Measurements from ENCODE around the gene ACOX2. TPM values are rescaled to one million over a fixed set of nuclear protein-coding genes. Genes with fewer than 3 reads are reported as not detected.
"Not testable (repeated sequence)": the region's sequence is repeated elsewhere in the genome, so short reads cannot be mapped to it uniquely, and the experiment has no call there.

ACOX2 gene
- total and polyA plus RNA-seq, 7 experiments from 2014 or later, result not detected

DNA sequence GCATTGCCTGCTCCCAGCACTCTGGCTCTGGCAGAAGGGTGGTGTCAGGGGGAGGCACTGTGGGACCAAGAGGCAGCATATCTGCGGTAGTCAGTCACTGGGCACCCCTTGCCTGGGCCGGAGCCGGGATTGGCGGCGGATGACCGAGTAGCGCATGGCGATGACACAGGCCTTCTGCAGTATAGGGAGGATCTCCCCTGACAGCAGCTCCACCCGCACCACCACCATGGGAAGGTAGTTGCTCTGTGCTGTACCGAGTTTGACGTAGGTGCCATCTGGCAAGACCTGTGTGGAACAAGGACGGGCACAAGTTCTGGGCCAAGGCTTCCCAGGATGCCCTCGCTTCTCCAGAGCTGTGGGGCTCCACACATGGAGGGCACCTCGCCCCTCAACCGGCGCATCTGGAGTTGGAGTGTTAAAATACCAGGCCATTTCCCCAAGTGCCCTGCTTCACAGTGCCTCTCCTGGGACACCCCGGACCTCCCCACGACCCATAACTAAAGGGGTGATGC is 6.6 kb downstream of the ACOX2 start:
- ATAC-seq (no peak), DNase-seq (no peak)
- no peak overlapping the region for H3K4me3 ChIP-seq (ENCODE audit: low read length)
- POLR2A ChIA-PET, result interaction anchor here (1.0 kb wide), 1 partner anchor 38 kb away, joined by 4 read pairs; the partner anchor contains the start of gene KCTD6
- Mint-ChIP-seq H3K27ac (no peak overlapping the region), H3K36me3 (no peaks in the 10 kb centered on the region), H3K4me1 (peaks cover 5 to 8% (median 7%) of the 10 kb centered on the region in 7 donors), H3K4me3 (no peak overlapping the region), H3K27me3 (peaks cover 0 to 6% (median 0%) of the 10 kb centered on the region in 5 donors), H3K9me3 (no peaks in the 10 kb centered on the region)
- H3K4me1 ChIP-seq (ENCODE audit: control insufficient read depth in 2 of 2, insufficient read depth in 2 of 2, low read length in 2 of 2), result peaks cover 0 to 6% of the 10 kb centered on the region in 2 donors
- no peaks in the 10 kb centered on the region for H3K9me3 ChIP-seq (ENCODE audit: control insufficient read depth in 2 of 3, low read length in 3 of 3)
- no peaks in the 10 kb centered on the region for H3K27me3 ChIP-seq (ENCODE audit: control insufficient read depth in 2 of 2, insufficient read depth in 2 of 2, low read length in 2 of 2)
- intact Hi-C loops (cut with micrococcal nuclease), result loop anchor here in 1 of 2 donors (5.0 kb wide), 1 partner anchor 113 kb away; no protein-coding TSS in a partner anchor
- H3K36me3 ChIP-seq (ENCODE audit: control insufficient read depth in 2 of 3, insufficient read depth in 3 of 3, low read length in 3 of 3), result no peaks in the 10 kb centered on the region
- CTCF ChIA-PET, result interaction anchor here (0.6 kb wide), 1 partner anchor 36 kb away, joined by 3 read pairs; no protein-coding TSS in a partner anchor
- H3K27ac ChIP-seq (ENCODE audit: low read depth, low read length), result no peak overlapping the region

DNA sequence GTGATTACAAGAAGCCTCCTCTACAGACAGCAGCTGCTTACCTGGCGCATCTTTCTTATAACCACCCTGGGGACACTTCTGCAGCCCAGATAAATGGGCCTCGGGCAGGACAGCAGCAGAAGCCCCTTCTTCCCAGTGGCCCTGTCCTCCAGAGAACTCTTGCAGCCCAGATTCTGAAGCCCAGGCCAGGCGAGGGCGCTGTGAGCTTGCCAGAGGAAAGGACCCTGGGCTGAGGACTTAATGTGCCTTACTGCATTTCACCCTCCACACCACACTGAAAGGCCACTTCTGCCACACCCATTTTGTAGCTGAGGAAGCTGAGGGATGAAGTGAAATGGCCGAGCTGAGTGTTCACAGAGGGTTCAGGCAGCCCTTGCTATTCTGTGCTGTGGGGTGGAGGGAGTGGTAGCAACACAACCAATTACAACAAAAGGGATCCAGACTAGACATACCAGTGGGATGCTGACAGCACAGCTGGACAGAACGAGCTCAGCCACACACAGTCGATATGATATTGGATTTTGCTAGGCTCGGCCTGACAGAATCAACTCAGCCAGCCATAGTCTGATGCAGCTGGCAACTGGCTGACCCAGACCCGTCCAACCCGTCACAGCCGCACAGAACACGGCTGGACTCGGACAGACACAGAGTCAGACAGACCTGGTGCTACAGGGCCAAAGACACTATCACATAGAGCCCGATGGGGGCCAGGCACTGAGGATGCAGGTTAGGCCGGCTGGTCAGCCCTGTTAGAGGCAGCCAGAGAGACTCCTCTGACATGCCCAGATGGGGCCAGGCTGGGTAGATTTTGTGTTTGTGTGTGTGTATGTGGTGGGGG is 7.3 kb downstream of the ACOX2 start:
- Mint-ChIP-seq H3K9me3 (no peaks in the 10 kb centered on the region), H3K4me1 (peaks cover 5 to 8% (median 7%) of the 10 kb centered on the region in 7 donors), H3K36me3 (no peaks in the 10 kb centered on the region), H3K27me3 (peaks cover 0 to 4% (median 0%) of the 10 kb centered on the region in 5 donors), H3K27ac (no peak overlapping the region), H3K4me3 (no peak overlapping the region)
- intact Hi-C loops (cut with micrococcal nuclease), result loop anchor here in 1 of 2 donors (5.0 kb wide), 1 partner anchor 112 kb away; no protein-coding TSS in a partner anchor
- ChIA-PET CTCF (no interaction called here), POLR2A (interaction anchor here (0.7 to 1.0 kb wide), 2 partner anchors 37 to 39 kb away, joined by 3 to 4 read pairs; partner anchors contain the start of gene KCTD6)
- peaks cover 0 to 6% of the 10 kb centered on the region in 2 donors for H3K4me1 ChIP-seq (ENCODE audit: control insufficient read depth in 2 of 2, insufficient read depth in 2 of 2, low read length in 2 of 2)
- H3K9me3 ChIP-seq (ENCODE audit: control insufficient read depth in 2 of 3, low read length in 3 of 3), result no peaks in the 10 kb centered on the region
- no peak overlapping the region for H3K27ac ChIP-seq (ENCODE audit: low read depth, low read length)
- no peak for ATAC-seq
- no peaks in the 10 kb centered on the region for H3K36me3 ChIP-seq (ENCODE audit: control insufficient read depth in 2 of 3, insufficient read depth in 3 of 3, low read length in 3 of 3)
- no peak overlapping the region for H3K4me3 ChIP-seq (ENCODE audit: low read length)
- DNase-seq, result no peak
- no peaks in the 10 kb centered on the region for H3K27me3 ChIP-seq (ENCODE audit: control insufficient read depth in 2 of 2, insufficient read depth in 2 of 2, low read length in 2 of 2)

DNA sequence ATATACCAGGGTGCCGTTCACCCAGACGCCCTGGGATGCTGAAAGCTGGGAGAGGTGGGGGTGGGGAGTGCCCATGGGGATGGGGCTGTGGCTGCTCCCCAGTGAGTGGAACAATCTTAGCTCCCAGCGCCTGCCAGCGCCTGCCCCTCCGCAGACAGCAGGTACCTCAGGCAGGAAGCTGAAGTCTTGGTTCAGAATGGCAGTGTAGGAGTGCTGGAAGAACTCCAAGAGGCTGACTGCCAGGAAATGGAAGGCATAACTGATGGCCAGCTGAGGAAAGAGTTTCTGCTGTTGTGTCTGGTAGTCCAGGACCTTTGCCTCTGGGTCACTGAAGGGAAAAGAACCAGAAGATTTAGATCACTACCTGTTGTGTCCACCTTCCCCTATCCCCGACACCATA is 8.4 kb downstream of the ACOX2 start:
- no peak for DNase-seq
- no peaks in the 10 kb centered on the region for H3K9me3 ChIP-seq (ENCODE audit: control insufficient read depth in 2 of 3, low read length in 3 of 3)
- ChIA-PET POLR2A (no interaction called here), CTCF (interaction anchor here (0.6 to 1.0 kb wide), 3 partner anchors 37 to 102 kb away, joined by 3 to 7 read pairs (median 3); partner anchors contain the start of gene KCTD6)
- no peaks in the 10 kb centered on the region for H3K27me3 ChIP-seq (ENCODE audit: control insufficient read depth in 2 of 2, insufficient read depth in 2 of 2, low read length in 2 of 2)
- peaks cover 0 to 6% of the 10 kb centered on the region in 2 donors for H3K4me1 ChIP-seq (ENCODE audit: control insufficient read depth in 2 of 2, insufficient read depth in 2 of 2, low read length in 2 of 2)
- Mint-ChIP-seq H3K27ac (no peak overlapping the region), H3K27me3 (peaks cover 0 to 2% (median 0%) of the 10 kb centered on the region in 5 donors), H3K36me3 (no peaks in the 10 kb centered on the region), H3K9me3 (no peaks in the 10 kb centered on the region), H3K4me3 (no peak overlapping the region), H3K4me1 (peaks cover 5 to 8% (median 7%) of the 10 kb centered on the region in 7 donors)
- no peaks in the 10 kb centered on the region for H3K36me3 ChIP-seq (ENCODE audit: control insufficient read depth in 2 of 3, insufficient read depth in 3 of 3, low read length in 3 of 3)
- no peak for ATAC-seq
- H3K4me3 ChIP-seq (ENCODE audit: low read length), result no peak overlapping the region
- no peak overlapping the region for H3K27ac ChIP-seq (ENCODE audit: low read depth, low read length)
- intact Hi-C loops (cut with micrococcal nuclease), result no loop called here

DNA sequence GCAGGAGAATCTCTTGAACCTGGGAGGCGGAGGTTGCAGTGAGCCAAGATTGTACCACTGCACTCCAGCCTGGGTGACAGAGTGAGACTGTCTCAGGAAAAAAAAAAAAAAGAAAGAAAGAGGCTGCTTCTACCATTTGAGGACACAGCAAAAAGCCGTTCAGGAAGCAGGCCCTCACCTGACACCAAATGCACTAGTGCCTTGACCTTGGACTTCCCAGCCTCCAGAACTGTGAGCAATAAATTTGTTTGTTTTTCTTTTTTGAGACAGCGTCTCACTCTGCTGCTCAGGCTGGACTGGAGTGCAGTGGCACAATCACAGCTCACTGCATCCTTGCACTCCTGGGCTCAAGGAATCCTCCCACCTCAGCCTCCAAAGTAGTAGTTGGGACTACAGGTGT is 9.6 kb downstream of the ACOX2 start:
- H3K4me1 ChIP-seq (ENCODE audit: control insufficient read depth in 2 of 2, insufficient read depth in 2 of 2, low read length in 2 of 2); intact Hi-C loops (cut with micrococcal nuclease); H3K9me3 Mint-ChIP-seq; H3K4me1 Mint-ChIP-seq; H3K36me3 ChIP-seq (ENCODE audit: control insufficient read depth in 2 of 3, insufficient read depth in 3 of 3, low read length in 3 of 3); H3K4me3 Mint-ChIP-seq; POLR2A ChIA-PET; H3K27ac ChIP-seq (ENCODE audit: low read depth, low read length); ATAC-seq; H3K9me3 ChIP-seq (ENCODE audit: control insufficient read depth in 2 of 3, low read length in 3 of 3); H3K27me3 ChIP-seq (ENCODE audit: control insufficient read depth in 2 of 2, insufficient read depth in 2 of 2, low read length in 2 of 2); H3K27me3 Mint-ChIP-seq; DNase-seq; H3K4me3 ChIP-seq (ENCODE audit: low read length); H3K27ac Mint-ChIP-seq; CTCF ChIA-PET; H3K36me3 Mint-ChIP-seq: not testable (repeated sequence)

DNA sequence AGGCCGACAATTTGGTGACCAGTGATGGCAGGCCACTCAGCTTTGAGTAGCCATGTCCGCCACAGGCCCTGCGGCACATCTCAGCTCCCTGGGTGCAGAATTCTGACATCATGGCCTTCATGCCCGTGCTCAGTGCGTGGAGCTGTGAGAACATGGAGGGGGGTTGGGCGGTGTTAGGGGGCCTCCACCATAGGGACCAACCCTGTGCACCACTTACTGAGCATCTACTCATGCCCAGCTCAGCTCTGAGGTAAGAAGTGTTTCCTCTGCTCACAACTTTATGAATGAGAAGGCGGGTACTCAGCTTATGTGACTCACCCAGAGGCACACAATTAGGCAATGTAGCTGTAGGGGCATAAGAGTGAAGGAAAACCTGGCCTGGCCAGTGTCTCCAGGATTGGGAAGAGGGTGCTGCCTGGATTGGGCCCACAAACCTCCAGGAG is 10.5 kb downstream of the ACOX2 start:
- intact Hi-C loops (cut with micrococcal nuclease), result no loop called here
- ChIA-PET POLR2A (no interaction called here), CTCF (interaction anchor here (0.6 kb wide), 1 partner anchor 28 kb away, joined by 3 read pairs; no protein-coding TSS in a partner anchor)
- Mint-ChIP-seq H3K4me1 (peaks cover 0 to 4% (median 0%) of the 10 kb centered on the region in 7 donors), H3K27ac (no peak overlapping the region), H3K9me3 (no peaks in the 10 kb centered on the region), H3K4me3 (no peak overlapping the region), H3K36me3 (no peaks in the 10 kb centered on the region), H3K27me3 (no peaks in the 10 kb centered on the region)
- Histone ChIP-seq H3K36me3 (ENCODE audit: control insufficient read depth in 2 of 3, insufficient read depth in 3 of 3, low read length in 3 of 3) (no peaks in the 10 kb centered on the region), H3K27me3 (ENCODE audit: control insufficient read depth in 2 of 2, insufficient read depth in 2 of 2, low read length in 2 of 2) (no peaks in the 10 kb centered on the region), H3K4me1 (ENCODE audit: control insufficient read depth in 2 of 2, insufficient read depth in 2 of 2, low read length in 2 of 2) (no peaks in the 10 kb centered on the region), H3K4me3 (ENCODE audit: low read length) (no peak overlapping the region), H3K27ac (ENCODE audit: low read depth, low read length) (no peak overlapping the region), H3K9me3 (ENCODE audit: control insufficient read depth in 2 of 3, low read length in 3 of 3) (no peaks in the 10 kb centered on the region)
- ATAC-seq (peak; percentile 82), DNase-seq (no peak)

DNA sequence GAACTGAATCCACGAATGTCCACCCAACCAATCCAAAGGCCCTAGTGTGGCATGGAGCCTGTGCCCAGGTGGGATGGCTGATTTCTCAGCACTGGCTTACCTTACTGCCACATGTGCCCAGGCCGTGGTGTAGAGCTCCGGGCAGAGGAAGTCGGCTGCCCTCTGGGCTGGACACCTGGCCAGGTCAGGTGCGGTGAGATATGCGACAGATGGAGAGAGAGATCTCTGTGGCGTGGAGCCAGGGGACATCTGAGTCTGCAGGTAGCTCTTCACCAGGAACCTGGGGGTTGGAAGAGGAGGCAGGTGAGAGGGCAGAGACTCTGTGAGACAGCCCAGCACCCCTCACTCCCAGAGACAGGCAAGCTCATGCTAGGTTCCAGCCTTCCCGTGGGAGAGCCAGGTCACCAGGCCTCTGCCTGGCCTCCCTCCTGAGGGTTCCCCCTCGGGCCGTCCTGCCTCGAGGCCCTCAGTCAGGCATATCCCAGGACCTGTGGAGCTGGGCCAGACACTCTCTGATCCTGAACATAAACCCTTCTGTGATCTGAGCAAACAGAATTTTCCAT is 12.6 kb downstream of the ACOX2 start:
- H3K27ac Mint-ChIP-seq, result no peak overlapping the region
- intact Hi-C loops (cut with micrococcal nuclease), result no loop called here
- Histone ChIP-seq H3K4me1 (ENCODE audit: control insufficient read depth in 2 of 2, insufficient read depth in 2 of 2, low read length in 2 of 2) (no peaks in the 10 kb centered on the region), H3K36me3 (ENCODE audit: control insufficient read depth in 2 of 3, insufficient read depth in 3 of 3, low read length in 3 of 3) (no peaks in the 10 kb centered on the region), H3K27ac (ENCODE audit: low read depth, low read length) (no peak overlapping the region), H3K9me3 (ENCODE audit: control insufficient read depth in 2 of 3, low read length in 3 of 3) (no peaks in the 10 kb centered on the region), H3K4me3 (ENCODE audit: low read length) (no peak overlapping the region), H3K27me3 (ENCODE audit: control insufficient read depth in 2 of 2, insufficient read depth in 2 of 2, low read length in 2 of 2) (no peaks in the 10 kb centered on the region)
- H3K27me3 Mint-ChIP-seq, result no peaks in the 10 kb centered on the region
- no peaks in the 10 kb centered on the region for H3K9me3 Mint-ChIP-seq
- ChIA-PET POLR2A (no interaction called here), CTCF (interaction anchor here (0.6 kb wide), 1 partner anchor 244 kb away, joined by 3 read pairs; no protein-coding TSS in a partner anchor)
- no peaks in the 10 kb centered on the region for H3K36me3 Mint-ChIP-seq
- ATAC-seq, result no peak
- DNase-seq, result no peak
- H3K4me1 Mint-ChIP-seq, result peaks cover 0 to 2% (median 0%) of the 10 kb centered on the region in 7 donors
- no peak overlapping the region for H3K4me3 Mint-ChIP-seq
